H9 (cell line): ENCODE measurements around the gene PDS5A. TPM values are rescaled to one million over a fixed set of nuclear protein-coding genes. Genes with fewer than 3 reads are reported as not detected.

Experiments
- DNase-seq: peaks from one replicate; pipeline ENCODE4 v3.0.0-alpha.2; 2017
- H2AFZ ChIP-seq: one replicate; pipeline ENCODE4 v1.6.1; 2013; ENCODE audit warnings: mild to moderate bottlenecking, low read length, control low read depth, moderate library complexity
- H2AK5ac ChIP-seq: 2 replicates; pipeline ENCODE4 v1.6.1; 2013; ENCODE audit warnings: low read length, control low read depth, mixed read lengths; ENCODE audit not compliant: insufficient read length
- H2BK120ac ChIP-seq: one replicate; pipeline ENCODE4 v1.6.1; 2013; ENCODE audit warnings: low read depth, mild to moderate bottlenecking, low read length, control low read depth, inconsistent platforms; ENCODE audit not compliant: poor library complexity, severe bottlenecking
- H2BK12ac ChIP-seq: 2 replicates; pipeline ENCODE4 v1.6.1; 2013; ENCODE audit warnings: low read length, control low read depth, mixed read lengths, low read depth; ENCODE audit not compliant: insufficient read length
- H2BK15ac ChIP-seq: 2 replicates; pipeline ENCODE4 v1.6.1; 2013; ENCODE audit warnings: low read depth, low read length, control low read depth
- H2BK20ac ChIP-seq: one replicate; pipeline ENCODE4 v1.6.1; 2013; ENCODE audit warnings: low read depth, mild to moderate bottlenecking, low read length, control low read depth, inconsistent platforms; ENCODE audit not compliant: poor library complexity, severe bottlenecking
- H2BK5ac ChIP-seq: 2 replicates; pipeline ENCODE4 v1.6.1; 2013; ENCODE audit warnings: low read length, control low read depth, mixed read lengths; ENCODE audit not compliant: insufficient read length
- H3K14ac ChIP-seq: 2 replicates; pipeline ENCODE4 v1.6.1; 2013; ENCODE audit warnings: low read length, control low read depth; ENCODE audit not compliant: insufficient read depth
- H3K18ac ChIP-seq: 2 replicates; pipeline ENCODE4 v1.6.1; 2013; ENCODE audit warnings: low read depth, mild to moderate bottlenecking, mixed read lengths, low read length, control low read depth; ENCODE audit not compliant: insufficient read length
- H3K23ac ChIP-seq: 2 replicates; pipeline ENCODE4 v1.6.1; 2013; ENCODE audit warnings: low read length, control low read depth, mixed read lengths, low read depth; ENCODE audit not compliant: insufficient read length
- H3K23me2 ChIP-seq: 2 replicates; pipeline ENCODE4 v1.6.1; 2013; ENCODE audit warnings: low read depth, mild to moderate bottlenecking, mixed read lengths, low read length, control low read depth; ENCODE audit not compliant: insufficient read length, poor library complexity, severe bottlenecking
- H3K27ac ChIP-seq: 2 replicates; pipeline ENCODE4 v1.5.1; 2013; ENCODE audit warnings: low read length, control low read depth, mixed read lengths, low read depth; ENCODE audit not compliant: insufficient read length
- H3K27me3 ChIP-seq: 2 replicates; pipeline ENCODE4 v1.6.1; 2013; ENCODE audit warnings: low read length, control low read depth, inconsistent platforms; ENCODE audit not compliant: insufficient read depth
- H3K4ac ChIP-seq: 2 replicates; pipeline ENCODE4 v1.6.1; 2013; ENCODE audit warnings: low read depth, mild to moderate bottlenecking, control low read depth, inconsistent platforms, low read length, moderate library complexity
- H3K4me1 ChIP-seq: 2 replicates; pipeline ENCODE4 v1.6.1; 2013; ENCODE audit warnings: low read length, control low read depth, inconsistent platforms; ENCODE audit not compliant: insufficient read depth
- H3K4me2 ChIP-seq: 2 replicates; pipeline ENCODE4 v1.6.1; 2013; ENCODE audit warnings: low read length, control low read depth, mixed read lengths; ENCODE audit not compliant: insufficient read length, insufficient read depth
- H3K56ac ChIP-seq: 2 replicates; pipeline ENCODE4 v1.6.1; 2013; ENCODE audit warnings: low read depth, mild to moderate bottlenecking, mixed read lengths, low read length, control low read depth; ENCODE audit not compliant: insufficient read length
- H3K79me1 ChIP-seq: 2 replicates; pipeline ENCODE4 v1.6.1; 2013; ENCODE audit warnings: low read depth, mild to moderate bottlenecking, moderate library complexity, low read length, control low read depth, inconsistent platforms; ENCODE audit not compliant: insufficient read depth, poor library complexity, severe bottlenecking
- H3K79me2 ChIP-seq: 2 replicates; pipeline ENCODE4 v1.6.1; 2013; ENCODE audit warnings: low read length, control low read depth, inconsistent platforms; ENCODE audit not compliant: insufficient read depth
- H3K9ac ChIP-seq: 2 replicates; pipeline ENCODE4 v1.6.1; 2013; ENCODE audit warnings: low read length, control low read depth, mixed read lengths; ENCODE audit not compliant: insufficient read length; ENCODE audit errors: extremely low read depth
- H3K9me3 ChIP-seq: one replicate; pipeline ENCODE4 v1.6.1; 2013; ENCODE audit warnings: low read depth, low read length, inconsistent platforms; ENCODE audit not compliant: control insufficient read depth
- H3T11ph ChIP-seq: one replicate; pipeline ENCODE4 v1.6.1; 2013; ENCODE audit warnings: mild to moderate bottlenecking, low read length, control low read depth, inconsistent platforms
- H4K20me1 ChIP-seq: one replicate; pipeline ENCODE4 v1.6.1; 2013; ENCODE audit not compliant: control insufficient read depth, insufficient read length, insufficient read depth
- H4K5ac ChIP-seq: 2 replicates; pipeline ENCODE4 v1.6.1; 2013; ENCODE audit warnings: low read depth, mild to moderate bottlenecking, mixed read lengths, low read length, control low read depth; ENCODE audit not compliant: insufficient read length
- H4K8ac ChIP-seq: replicated peaks from 2 replicates; pipeline ENCODE4 v1.6.1; 2013; ENCODE audit warnings: low read length, control low read depth, mixed read lengths, low read depth; ENCODE audit not compliant: insufficient read length
- H4K91ac ChIP-seq: 2 replicates; pipeline ENCODE4 v1.6.1; 2013; ENCODE audit warnings: low read depth, mild to moderate bottlenecking, moderate library complexity, mixed read lengths, low read length, control low read depth; ENCODE audit not compliant: insufficient read length
- H3K27ac Mint-ChIP-seq, 3 experiments: 2 replicates in 2 of 3; 3 replicates in 1 of 3; pipeline ENCODE4 v1.8.0; 2020 to 2021; ENCODE audit warnings: mixed read lengths in 3 of 3, mild to moderate bottlenecking in 1 of 3, moderate library complexity in 1 of 3
- H3K27me3 Mint-ChIP-seq: 2 replicates; pipeline ENCODE4 v1.8.0; 2021; ENCODE audit warnings: low read depth, mild to moderate bottlenecking, moderate library complexity, mixed read lengths
- H3K36me3 Mint-ChIP-seq, 3 experiments: 2 replicates in 2 of 3; 3 replicates in 1 of 3; pipeline ENCODE4 v1.8.0; 2020 to 2021; ENCODE audit warnings: low read depth in 3 of 3, mixed read lengths in 3 of 3; ENCODE audit not compliant: insufficient read depth in 1 of 3
- H3K4me1 Mint-ChIP-seq, 2 experiments: 2 replicates each; pipeline ENCODE4 v1.8.0; 2020; ENCODE audit warnings: mixed read lengths in 2 of 2
- H3K4me3 Mint-ChIP-seq, 2 experiments: 2 replicates in 1 of 2; 3 replicates in 1 of 2; pipeline ENCODE4 v1.8.0; 2020 to 2021; ENCODE audit warnings: mild to moderate bottlenecking in 2 of 2, mixed read lengths in 2 of 2, moderate library complexity in 1 of 2
- H3K9me3 Mint-ChIP-seq, 2 experiments: 2 replicates in 1 of 2; 3 replicates in 1 of 2; pipeline ENCODE4 v1.8.0; 2020; ENCODE audit warnings: mild to moderate bottlenecking in 2 of 2, mixed read lengths in 2 of 2, moderate library complexity in 1 of 2
- CTCF ChIP-seq: fragments of 200-600 bp; sonication (generic); conservative IDR thresholded peaks from 3 replicates; pipeline ENCODE4 v1.8.0; 2021; ENCODE audit warnings: antibody characterized with exemption, mild to moderate bottlenecking
- WGBS: extraction: QIAGEN DNeasy Blood & Tissue Kit; methylation state at CpG from one replicate; pipeline ENCODE4 v1.1.7; 2013; ENCODE audit warnings: missing lambda C conversion rate, low lambda C conversion rate, mixed read lengths; ENCODE audit not compliant: insufficient read length; ENCODE audit errors: extremely low coverage; 5-methylcytosine and 5-hydroxymethylcytosine counted together
- total RNA-seq: library from RNA; stranded (reverse); gene quantifications from 2 replicates; pipeline ENCODE4 v1.2.1, GENCODE V29; 2021

The PDS5A gene
- total RNA-seq, 1 experiment from 2014 or later = 65.4 TPM

DNA sequence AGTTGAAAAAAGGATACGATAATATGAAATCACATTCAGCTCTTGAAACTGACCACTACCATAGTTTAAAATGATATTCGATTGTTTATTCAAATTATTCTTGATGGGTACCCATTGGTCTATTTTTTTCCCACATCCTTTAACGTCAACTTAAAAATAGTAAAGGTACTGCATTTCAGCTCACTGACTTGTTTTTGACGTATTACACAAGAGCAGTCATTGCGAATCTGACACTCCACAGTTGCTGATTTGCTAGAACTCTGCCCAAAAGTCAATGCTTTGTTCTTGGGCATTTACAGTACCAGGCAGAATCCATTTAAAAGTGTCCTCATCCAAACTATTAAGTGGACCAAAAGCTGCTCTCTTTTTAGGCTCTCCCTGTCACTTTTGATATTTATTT is 1.2 kb upstream of the PDS5A start:
- Histone ChIP-seq H3K9ac (no peak overlapping the region), H3K79me2 (peaks cover 10% of the 10 kb centered on the region; the same call in 1 of the 2 replicates), H2BK20ac (no peak overlapping the region), H2AK5ac (no peak overlapping the region), H3K23ac (no peak overlapping the region), H3K18ac (no peak overlapping the region), H4K20me1 (no peaks in the 10 kb centered on the region), H3K23me2 (peaks cover 4% of the 10 kb centered on the region), H2BK120ac (no peak overlapping the region), H3K9me3 (no peaks in the 10 kb centered on the region), H3K4me2 (no peak overlapping the region), H4K8ac (no peak overlapping the region), H2BK5ac (no peak overlapping the region), H4K91ac (no peak overlapping the region), H3K79me1 (peaks cover 3% of the 10 kb centered on the region), H3K27me3 (no peaks in the 10 kb centered on the region), H3K4me1 (no peaks in the 10 kb centered on the region; the same call in 1 of the 2 replicates), H3K27ac (no peak overlapping the region), H3T11ph (no peak overlapping the region), H2AFZ (no peak overlapping the region), H2BK12ac (no peak overlapping the region), H2BK15ac (no peak overlapping the region), H3K56ac (no peak overlapping the region), H3K4ac (no peak overlapping the region), H3K14ac (no peak overlapping the region), H4K5ac (no peak overlapping the region)
- no CpG with 5 or more reads among the region's 5 CpGs for WGBS
- no peaks in the 10 kb centered on the region for H3K27me3 Mint-ChIP-seq
- DNase-seq = no peak
- H3K36me3 Mint-ChIP-seq = peaks cover 19 to 22% (median 21%) of the 10 kb centered on the region in 3 experiments
- no peak overlapping the region for H3K27ac Mint-ChIP-seq
- peaks cover 14 to 21% of the 10 kb centered on the region in 2 experiments for H3K4me1 Mint-ChIP-seq
- TF ChIP-seq CTCF = no peak
- H3K9me3 Mint-ChIP-seq = no peaks in the 10 kb centered on the region
- H3K4me3 Mint-ChIP-seq = peak overlapping the region in 1 of 2 experiments; percentile 14; a peak in 1 of 5 replicates
